Activated CD4-positive, CD25-positive, alpha-beta regulatory T cell (primary cell): Measurements from ENCODE around the gene TPT1.
"Not testable (repeated sequence)": the region's sequence is repeated elsewhere in the genome, so short reads cannot be mapped to it uniquely, and the experiment has no call there.

Experiments
- DNase-seq, 4 experiments: peaks; one replicate each; lab custom pipeline; 2025; lab: John Stamatoyannopoulos, UW

TPT1 gene

GRCh38 chr13:45367358-45367757 lies 26.4 kb upstream of the TPT1 start:
- peak; percentile 64 to 87 (median 78) for DNase-seq

DNA sequence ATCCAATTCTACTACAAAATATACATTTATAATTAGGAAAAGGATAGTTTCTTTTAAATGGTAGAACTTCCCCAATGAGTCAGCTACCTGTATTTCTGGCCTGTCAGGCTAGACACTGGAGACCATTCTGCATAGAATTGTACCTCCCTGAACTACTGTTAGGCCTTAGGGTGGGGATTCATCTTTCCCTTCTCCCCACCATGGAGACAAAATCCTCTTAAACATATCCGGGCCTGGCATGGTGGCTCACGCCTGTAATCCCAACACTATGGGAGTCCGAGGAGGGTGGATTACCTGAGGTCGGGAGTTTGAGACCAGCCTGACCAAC lies 24.5 kb upstream of the TPT1 start:
- DNase-seq, result no peak

GRCh38 chr13:45364876-45365557 lies 24.0 kb upstream of the TPT1 start:
- no peak for DNase-seq

GRCh38 chr13:45362939-45363338 lies 22.0 kb upstream of the TPT1 start:
- no peak for DNase-seq

DNA sequence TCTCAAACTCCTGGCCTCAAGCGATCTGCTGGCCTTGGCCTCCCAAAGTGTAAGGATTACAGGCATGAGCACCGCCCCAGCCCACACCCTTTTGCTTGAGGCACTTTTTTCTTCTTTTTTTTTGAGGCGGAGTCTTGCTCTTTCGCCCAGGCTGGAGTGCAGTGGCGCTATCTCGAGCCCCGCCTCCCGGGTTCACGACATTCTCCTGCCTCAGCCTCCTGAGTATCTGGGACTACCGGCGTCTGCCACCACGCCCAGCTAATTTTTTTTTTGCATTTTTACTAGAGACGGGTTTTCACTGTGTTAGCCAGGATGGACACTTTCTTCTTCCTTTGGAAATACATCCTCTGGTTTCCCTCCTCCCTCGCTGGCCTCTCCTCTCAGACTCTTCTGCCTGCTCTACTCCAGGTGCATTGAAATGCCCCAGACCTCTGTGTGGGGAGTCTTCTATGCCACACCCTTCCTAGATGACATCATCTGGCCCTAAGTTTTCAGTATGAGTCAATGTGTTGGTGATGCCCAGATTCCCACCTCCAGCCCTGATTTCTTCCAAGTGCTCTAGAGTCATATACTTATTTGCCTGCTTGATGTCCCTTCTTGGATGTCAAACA lies 20.7 kb upstream of the TPT1 start:
- no peak for DNase-seq

DNA sequence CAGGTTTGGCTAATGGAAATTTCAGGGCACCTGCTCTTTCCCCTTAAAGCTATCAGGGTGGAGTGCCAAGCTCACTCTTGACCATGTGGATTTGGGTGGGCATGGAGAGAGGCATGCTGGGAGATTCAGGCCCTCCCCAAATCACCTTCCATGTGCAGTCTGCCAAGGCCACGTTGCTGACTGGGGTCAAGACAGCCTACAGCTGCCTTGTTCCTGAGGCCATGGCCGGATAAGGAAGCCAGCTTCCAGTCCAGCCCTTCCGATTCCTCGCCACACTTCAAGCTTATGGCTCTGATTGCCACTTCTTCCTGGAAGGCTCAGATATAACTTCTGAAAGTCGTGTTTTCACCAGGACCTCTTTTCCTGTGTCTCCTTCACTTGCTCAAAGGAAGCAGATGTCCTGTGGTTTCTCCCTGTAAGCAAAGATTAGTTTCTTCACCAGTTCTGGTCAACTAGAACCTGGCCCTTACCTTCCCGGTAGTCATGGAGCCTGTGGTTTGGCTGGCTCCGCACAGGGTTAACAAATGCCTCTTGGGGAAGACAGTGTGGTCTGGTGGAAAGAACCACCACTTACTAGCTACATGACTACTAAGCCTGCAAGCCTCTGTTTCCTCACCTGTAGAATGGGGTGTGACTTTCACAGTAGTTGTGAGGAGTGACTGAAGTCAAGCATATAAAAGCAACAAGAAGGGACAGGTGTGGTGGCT lies 16.1 kb upstream of the TPT1 start:
- no peak for DNase-seq

GRCh38 chr13:45353895-45354294 lies 12.9 kb upstream of the TPT1 start:
- DNase-seq, result no peak

GRCh38 chr13:45352031-45352430 lies 11.0 kb upstream of the TPT1 start:
- no peak for DNase-seq

DNA sequence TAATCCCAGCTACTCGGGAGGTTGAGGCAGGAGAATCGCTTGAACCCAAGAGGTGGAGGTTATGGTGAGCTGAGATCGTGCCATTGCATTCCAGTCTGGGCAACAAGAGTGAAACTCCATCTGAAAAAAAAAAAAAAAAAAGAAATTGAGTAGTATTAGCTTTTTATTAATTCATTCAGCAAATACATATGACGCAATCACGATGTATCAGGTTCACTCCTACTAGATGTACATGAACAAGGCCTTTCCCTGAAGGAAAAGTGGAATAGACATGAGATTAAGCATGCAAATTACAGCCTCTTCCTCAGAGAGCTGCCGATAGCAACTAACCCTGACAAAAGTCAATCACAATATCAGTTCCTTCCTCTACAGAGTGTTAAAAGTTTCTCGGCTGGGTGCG lies 9.2 kb upstream of the TPT1 start:
- DNase-seq, result no peak

DNA sequence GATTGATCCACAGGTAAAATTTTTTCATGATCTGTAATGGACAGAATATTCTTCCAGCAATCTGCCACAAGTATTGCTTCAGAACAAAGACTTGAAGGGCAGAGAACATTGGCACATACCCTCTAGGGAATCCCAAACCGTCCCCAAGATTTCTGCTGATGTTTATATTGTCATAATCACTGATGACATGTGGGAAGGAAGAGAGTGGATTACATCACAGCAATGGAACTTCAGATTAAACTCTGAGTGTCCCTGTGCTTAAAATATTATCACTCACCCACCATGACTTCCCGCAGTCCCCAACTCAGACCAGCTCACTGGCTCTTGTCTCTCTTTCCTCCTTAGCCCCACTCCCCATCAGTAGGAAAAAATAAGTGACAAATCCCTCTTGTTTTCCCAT lies 8.5 kb upstream of the TPT1 start:
- no peak for DNase-seq

DNA sequence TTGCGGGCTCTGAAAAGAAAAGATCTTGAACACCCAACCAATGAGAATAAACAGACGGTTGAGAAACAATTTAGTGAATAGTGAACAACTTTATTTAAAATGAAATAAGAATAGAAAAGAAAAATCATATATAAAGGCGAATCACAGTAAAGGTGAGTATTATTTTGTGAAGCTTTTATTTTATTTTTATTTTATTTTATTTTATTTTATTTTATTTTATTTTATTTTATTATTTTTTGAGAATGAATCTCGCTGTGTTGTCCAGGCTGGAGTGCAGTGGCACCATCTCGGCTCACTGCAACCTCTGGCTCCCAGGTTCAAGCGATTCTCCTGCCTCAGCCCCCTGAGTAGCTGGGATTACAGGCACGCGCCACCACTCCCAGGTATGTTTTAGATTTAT lies 3.1 kb upstream of the TPT1 start:
- not testable (repeated sequence) for DNase-seq

GRCh38 chr13:45343102-45343501 lies 2.1 kb upstream of the TPT1 start:
- DNase-seq, result not testable (repeated sequence)

GRCh38 chr13:45342668-45343067 lies 1.7 kb upstream of the TPT1 start:
- not testable (repeated sequence) for DNase-seq

- no peak for DNase-seq
Observed at GRCh38 chr13:45341799-45342500, 967 bp upstream of the TPT1 start.

- peak; percentile 65 to 70 (median 66) for DNase-seq
Observed at GRCh38 chr13:45340422-45341033, 455 bp downstream of the TPT1 start.

DNA sequence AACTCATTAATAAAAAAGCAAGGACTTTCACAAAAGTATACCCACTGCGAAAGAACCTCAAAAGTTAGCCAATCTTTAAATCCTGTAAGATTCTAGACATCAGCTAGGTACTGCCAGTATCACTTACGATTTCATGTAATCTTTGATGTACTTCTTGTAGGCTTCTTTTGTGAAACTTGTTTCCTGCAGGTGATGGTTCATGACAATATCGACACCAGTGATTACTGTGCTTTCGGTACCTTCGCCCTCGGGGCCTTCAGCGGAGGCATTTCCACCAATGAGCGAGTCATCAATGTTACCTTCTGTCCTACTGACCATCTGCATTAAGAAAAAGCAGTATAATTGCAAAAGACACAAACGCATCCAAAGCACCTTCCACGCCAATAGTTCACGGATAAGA lies 1.1 kb downstream of the TPT1 start:
- DNase-seq, result peak in 2 of 4 experiments; percentile 4 to 14

- DNase-seq, result no peak
Observed at GRCh38 chr13:45339399-45339798, 1.6 kb downstream of the TPT1 start.

- no peak for DNase-seq
Observed at GRCh38 chr13:45337803-45338202, 3.2 kb downstream of the TPT1 start.

DNA sequence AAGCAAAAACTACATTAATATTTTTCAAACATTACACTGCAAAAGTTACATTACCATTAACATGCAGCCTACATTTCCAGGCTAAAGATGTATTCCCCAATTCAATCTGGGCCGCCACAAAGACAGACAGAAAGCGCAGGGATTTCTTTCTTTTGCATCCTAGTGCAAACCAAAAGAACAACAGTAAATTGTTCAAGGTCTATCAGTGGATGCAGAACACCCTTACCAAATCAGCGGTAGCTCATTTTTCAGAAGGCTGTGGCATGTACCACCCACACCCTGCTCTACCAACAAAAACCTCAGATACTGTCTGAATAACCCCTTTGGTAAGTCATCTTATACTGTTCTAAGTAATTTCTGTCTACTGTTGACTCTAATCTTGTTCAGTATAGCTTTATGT lies 3.6 kb downstream of the TPT1 start:
- no peak for DNase-seq

DNA sequence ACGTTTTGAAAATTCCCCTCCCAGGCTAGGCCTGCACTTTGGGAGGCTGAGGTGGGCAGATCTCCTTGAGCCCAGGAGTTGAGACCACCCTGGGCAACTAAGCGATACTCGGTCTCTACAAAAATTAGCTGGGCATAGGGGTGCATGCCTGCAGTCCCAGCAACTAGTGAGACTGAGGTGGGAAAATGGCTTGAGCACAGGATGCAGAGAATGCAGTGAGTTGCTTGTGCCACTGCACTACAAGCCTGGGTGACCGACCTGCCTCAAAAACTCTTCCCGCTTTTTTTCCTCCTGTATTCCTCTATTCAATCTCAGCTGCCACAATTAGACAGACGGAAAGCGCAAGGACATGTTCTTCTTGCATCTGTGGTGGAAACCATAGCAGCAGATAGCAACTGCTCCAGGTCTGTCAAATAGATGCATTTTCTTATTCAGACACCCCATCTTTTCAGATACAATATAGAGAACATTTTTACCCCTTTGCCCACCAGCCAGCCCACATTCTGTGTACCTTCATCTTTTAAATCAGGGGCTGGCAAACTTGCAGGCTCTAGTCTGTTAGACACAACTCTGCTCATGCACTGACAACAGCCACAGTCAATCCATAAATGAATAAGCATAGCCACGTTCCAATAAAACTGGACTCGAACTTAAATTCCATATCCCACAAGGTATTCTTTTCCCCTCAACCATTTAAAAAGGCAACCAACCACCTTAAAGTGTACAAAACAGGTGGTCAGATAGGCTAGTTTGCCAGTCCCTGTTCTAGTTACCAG lies 4.8 kb downstream of the TPT1 start:
- no peak for DNase-seq

GRCh38 chr13:45335397-45336024 lies 5.5 kb downstream of the TPT1 start:
- no peak for DNase-seq
